Measurements from ENCODE around the gene AP1M2. TPM values are rescaled to one million over a fixed set of nuclear protein-coding genes. Genes with fewer than 3 reads are reported as not detected.

AP1M2 gene
- total and polyA plus RNA-seq, 2 donors (not counting 3 experiments of a cell fraction or from before 2014, with no cell fraction given), result 0.19 TPM; not detected in 1

- no peak overlapping the region for H2AFZ ChIP-seq (ENCODE audit: low read depth, low read length)
- H3K9ac ChIP-seq (replicated peaks; ENCODE audit: extremely low read depth, insufficient read depth, low read length), result peak overlapping the region; percentile 86
- no peaks in the 10 kb centered on the region for H3K36me3 ChIP-seq (ENCODE audit: control insufficient read depth in 2 of 2, extremely low read depth in 1 of 2, insufficient read depth in 2 of 2, low read length in 2 of 2)
- H3K27ac ChIP-seq (ENCODE audit: insufficient read depth, low read depth, low read length), result peak overlapping the region; percentile 74
- no peaks in the 10 kb centered on the region for H3K27me3 ChIP-seq (ENCODE audit: control insufficient read depth in 2 of 2, insufficient read depth in 2 of 2, low read length in 2 of 2)
- DNase-seq (ENCODE audit: low read depth, low spot score) (peak; percentile 53), FAIRE-seq (peak; percentile 98)
- H3K4me1 ChIP-seq (ENCODE audit: control insufficient read depth, extremely low read depth, insufficient read depth, low read length), result peaks cover 25% of the 10 kb centered on the region
- H3K9me1 ChIP-seq (replicated peaks; ENCODE audit: control insufficient read depth, extremely low read depth, insufficient read depth, low read length), result no peaks in the 10 kb centered on the region
- POLR2A ChIA-PET, result no interaction called here
- TF ChIP-seq POLR2AphosphoS5 (IDR thresholded peaks at IDR 0.05; ENCODE audit: insufficient read depth, low read depth, low read length) (peak; percentile 51), GATA2 (IDR thresholded peaks at IDR 0.05; ENCODE audit: insufficient read depth, insufficient read length, low read depth, low read length) (peak; percentile 97), CTCF (IDR thresholded peaks at IDR 0.05; ENCODE audit: extremely low read depth in 1 of 2, insufficient read depth in 1 of 2, low read depth in 1 of 2, low read length in 2 of 2) (no peak)
- dilution Hi-C loops (cut with MboI; ENCODE audit: extremely low pct_ligation_motif_present, low sequenced_read_pairs) (no loop called here), intact Hi-C loops (cut with micrococcal nuclease) (loop anchor here (2.0 kb wide), 2 partner anchors 24 to 40 kb away; no protein-coding TSS in a partner anchor)
- peak overlapping the region in 2 of 3 experiments; percentile 10 to 13 for H3K4me3 ChIP-seq (replicated peaks in 1 of 3; ENCODE audit: insufficient read depth in 1 of 3, low read depth in 1 of 3, low read length in 3 of 3)
- no peaks in the 10 kb centered on the region for H4K20me1 ChIP-seq (replicated peaks; ENCODE audit: control insufficient read depth, extremely low read depth, insufficient read depth, low read length)
- peaks cover 17% of the 10 kb centered on the region for H3K79me2 ChIP-seq (ENCODE audit: control insufficient read depth, insufficient read depth, low read length)
- peak overlapping the region; percentile 72 for H3K4me2 ChIP-seq (ENCODE audit: insufficient read depth, low read length)
- no peaks in the 10 kb centered on the region for H3K9me3 ChIP-seq (replicated peaks; ENCODE audit: control insufficient read depth, insufficient read depth, low read length)
- BruUV-seq (replicated peaks), result no TSS peak
- CTCF ChIA-PET, result interaction anchor here (0.6 to 2.1 kb wide), 7 partner anchors 21 to 166 kb away, joined by 3 to 17 read pairs (median 4); partner anchors contain the start of gene SLC44A2
Observed at GRCh38 chr19:10604460-10604980, 17.4 kb upstream of the AP1M2 start.

GRCh38 chr19:10603873-10604459 is 16.9 kb upstream of the AP1M2 start:
- Histone ChIP-seq H3K36me3 (ENCODE audit: control insufficient read depth in 2 of 2, extremely low read depth in 1 of 2, insufficient read depth in 2 of 2, low read length in 2 of 2) (no peaks in the 10 kb centered on the region), H3K27me3 (ENCODE audit: control insufficient read depth in 2 of 2, insufficient read depth in 2 of 2, low read length in 2 of 2) (no peaks in the 10 kb centered on the region), H2AFZ (ENCODE audit: low read depth, low read length) (no peak overlapping the region), H3K79me2 (ENCODE audit: control insufficient read depth, insufficient read depth, low read length) (peaks cover 17% of the 10 kb centered on the region), H3K9me1 (replicated peaks; ENCODE audit: control insufficient read depth, extremely low read depth, insufficient read depth, low read length) (no peaks in the 10 kb centered on the region), H4K20me1 (replicated peaks; ENCODE audit: control insufficient read depth, extremely low read depth, insufficient read depth, low read length) (no peaks in the 10 kb centered on the region), H3K4me3 (replicated peaks in 1 of 3; ENCODE audit: insufficient read depth in 1 of 3, low read depth in 1 of 3, low read length in 3 of 3) (peak overlapping the region in 2 of 3 experiments; percentile 91 to 93), H3K9ac (replicated peaks; ENCODE audit: extremely low read depth, insufficient read depth, low read length) (peak overlapping the region; percentile 86), H3K4me1 (ENCODE audit: control insufficient read depth, extremely low read depth, insufficient read depth, low read length) (peaks cover 25% of the 10 kb centered on the region), H3K4me2 (ENCODE audit: insufficient read depth, low read length) (peak overlapping the region; percentile 72), H3K27ac (ENCODE audit: insufficient read depth, low read depth, low read length) (peak overlapping the region; percentile 74), H3K9me3 (replicated peaks; ENCODE audit: control insufficient read depth, insufficient read depth, low read length) (no peaks in the 10 kb centered on the region)
- ChIA-PET POLR2A (no interaction called here), CTCF (interaction anchor here (0.6 to 2.1 kb wide), 8 partner anchors 21 to 166 kb away, joined by 3 to 17 read pairs (median 4); partner anchors contain the start of gene SLC44A2)
- intact Hi-C loops (cut with micrococcal nuclease), result loop anchor here (2.0 kb wide), 3 partner anchors 21 to 41 kb away; partner anchors contain the start of gene SLC44A2
- FAIRE-seq (peak; percentile 70), DNase-seq (ENCODE audit: low read depth, low spot score) (peak; percentile 79)
- dilution Hi-C loops (cut with MboI; ENCODE audit: extremely low pct_ligation_motif_present, low sequenced_read_pairs), result no loop called here
- no peak for TF ChIP-seq CTCF (IDR thresholded peaks at IDR 0.05; ENCODE audit: extremely low read depth in 1 of 2, insufficient read depth in 1 of 2, low read depth in 1 of 2, low read length in 2 of 2)
- TF ChIP-seq MAX (IDR thresholded peaks at IDR 0.05; ENCODE audit: insufficient read depth, insufficient read length), result no peak
- no peak for TF ChIP-seq MYC (IDR thresholded peaks at IDR 0.05; ENCODE audit: low read depth, low read length)
- no peak for TF ChIP-seq POLR2A (IDR thresholded peaks at IDR 0.05; ENCODE audit: low read depth, low read length)
- TF ChIP-seq JUN (IDR thresholded peaks at IDR 0.05; ENCODE audit: borderline replicate concordance, insufficient read depth, insufficient read length, low read depth), result no peak
- no peak for TF ChIP-seq GATA2 (IDR thresholded peaks at IDR 0.05; ENCODE audit: insufficient read depth, insufficient read length, low read depth, low read length)
- TF ChIP-seq EZH2 (IDR thresholded peaks at IDR 0.05; ENCODE audit: borderline replicate concordance, low read depth, low read length, severe bottlenecking), result no peak
- TF ChIP-seq FOS (IDR thresholded peaks at IDR 0.05; ENCODE audit: borderline replicate concordance, insufficient read depth, low read length), result no peak
- TF ChIP-seq POLR2AphosphoS5 (IDR thresholded peaks at IDR 0.05; ENCODE audit: insufficient read depth, low read depth, low read length), result no peak
- BruUV-seq (replicated peaks), result no TSS peak

All from endothelial cell of umbilical vein (primary cell).